GM12892 (cell line): ENCODE measurements around the gene VPS16.

Experiments
- POLR2A ChIP-seq: IDR thresholded peaks from 2 replicates; pipeline ENCODE4 v1.6.1; 2011; ENCODE audit warnings: low read depth, low read length, control low read depth
- POLR2AphosphoS5 ChIP-seq: IDR thresholded peaks from 2 replicates; pipeline ENCODE4 v1.6.1; 2011; ENCODE audit warnings: low read depth, low read length, control low read depth
- TAF1 ChIP-seq: IDR thresholded peaks from 2 replicates; pipeline ENCODE4 v1.6.1; 2011; ENCODE audit warnings: low read depth, mild to moderate bottlenecking, control low read depth, low read length, borderline replicate concordance

DNA sequence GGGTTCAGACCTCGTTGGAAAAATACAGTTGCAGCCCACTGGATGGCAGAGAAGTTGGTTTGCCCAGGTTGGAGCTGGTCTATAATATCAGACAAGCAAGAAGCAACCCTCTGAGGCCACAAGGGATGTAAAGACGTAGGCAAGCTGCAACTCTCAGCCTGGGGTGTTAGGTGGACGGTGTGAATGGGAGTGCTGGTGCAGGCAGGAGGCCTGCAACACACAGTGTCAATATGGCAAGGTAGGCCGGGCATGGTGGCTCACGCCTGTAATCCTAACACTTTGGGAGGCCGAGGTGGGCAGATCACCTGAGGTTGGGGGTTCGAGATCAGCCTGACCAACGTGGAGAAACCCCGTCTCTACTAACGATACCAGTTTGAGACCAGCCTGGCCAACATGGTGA, 10.5 kb downstream of the VPS16 start:
- TF ChIP-seq POLR2A (no peak), TAF1 (no peak), POLR2AphosphoS5 (no peak)
